Brain microvascular endothelial cell (primary cell): ENCODE results near the gene CHORDC1.
"Not testable (repeated sequence)": the region's sequence is repeated elsewhere in the genome, so short reads cannot be mapped to it uniquely, and the experiment has no call there.

Experiments used
- DNase-seq: peaks from one replicate; pipeline ENCODE4 v3.0.0-alpha.2; 2020
- H3K27ac ChIP-seq: fragments of 250-450 bp; sonication (Bioruptor Pico); 2 replicates; pipeline ENCODE4 v1.5.1; 2020; ENCODE audit warnings: mild to moderate bottlenecking, moderate library complexity
- H3K27me3 ChIP-seq: fragments of 250-450 bp; sonication (Bioruptor Pico); replicated peaks from 2 replicates; pipeline ENCODE4 v1.5.1; 2020; ENCODE audit warnings: mild to moderate bottlenecking
- H3K36me3 ChIP-seq: fragments of 250-450 bp; sonication (Bioruptor Pico); replicated peaks from 2 replicates; pipeline ENCODE4 v1.5.1; 2020; ENCODE audit warnings: mild to moderate bottlenecking
- H3K4me3 ChIP-seq: 2 replicates; pipeline ENCODE4 v1.5.1; 2011; ENCODE audit warnings: low read depth, mild to moderate bottlenecking, control low read depth, low read length, moderate library complexity
- in situ Hi-C: cut with HindIII; loops from 2 replicates; pipeline ENCODE4 v1.10.0; 2017; ENCODE audit warnings: low sequenced_read_pairs, low pct_ligation_motif_present
- TF ChIP-seq, protein P1 (sequence below): IDR thresholded peaks from 2 replicates; pipeline ENCODE4 v1.5.1; 2011; ENCODE audit warnings: low read depth, mild to moderate bottlenecking, moderate library complexity, low read length, control low read depth, inconsistent platforms; ENCODE audit errors: missing control alignments

Gene CHORDC1

GRCh38 chr11:90251599-90251998, 28.8 kb upstream of the CHORDC1 start:
- H3K4me3 ChIP-seq: no peak overlapping the region
- DNase-seq: no peak
- TF ChIP-seq, protein P1, sequence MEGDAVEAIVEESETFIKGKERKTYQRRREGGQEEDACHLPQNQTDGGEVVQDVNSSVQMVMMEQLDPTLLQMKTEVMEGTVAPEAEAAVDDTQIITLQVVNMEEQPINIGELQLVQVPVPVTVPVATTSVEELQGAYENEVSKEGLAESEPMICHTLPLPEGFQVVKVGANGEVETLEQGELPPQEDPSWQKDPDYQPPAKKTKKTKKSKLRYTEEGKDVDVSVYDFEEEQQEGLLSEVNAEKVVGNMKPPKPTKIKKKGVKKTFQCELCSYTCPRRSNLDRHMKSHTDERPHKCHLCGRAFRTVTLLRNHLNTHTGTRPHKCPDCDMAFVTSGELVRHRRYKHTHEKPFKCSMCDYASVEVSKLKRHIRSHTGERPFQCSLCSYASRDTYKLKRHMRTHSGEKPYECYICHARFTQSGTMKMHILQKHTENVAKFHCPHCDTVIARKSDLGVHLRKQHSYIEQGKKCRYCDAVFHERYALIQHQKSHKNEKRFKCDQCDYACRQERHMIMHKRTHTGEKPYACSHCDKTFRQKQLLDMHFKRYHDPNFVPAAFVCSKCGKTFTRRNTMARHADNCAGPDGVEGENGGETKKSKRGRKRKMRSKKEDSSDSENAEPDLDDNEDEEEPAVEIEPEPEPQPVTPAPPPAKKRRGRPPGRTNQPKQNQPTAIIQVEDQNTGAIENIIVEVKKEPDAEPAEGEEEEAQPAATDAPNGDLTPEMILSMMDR: no peak

GRCh38 chr11:90250970-90251369, 28.1 kb upstream of the CHORDC1 start:
- TF ChIP-seq, protein P1: no peak
- Histone ChIP-seq H3K27ac (no peak overlapping the region), H3K36me3 (no peaks in the 10 kb centered on the region), H3K27me3 (no peaks in the 10 kb centered on the region), H3K4me3 (no peak overlapping the region)
- in situ Hi-C loops: no loop called here
- DNase-seq: no peak

More at GRCh38 chr11:90251599-90251998, 28.8 kb upstream of the CHORDC1 start:
- H3K27me3 ChIP-seq: no peaks in the 10 kb centered on the region
- in situ Hi-C loops: no loop called here
- no peak overlapping the region for H3K27ac ChIP-seq
- no peaks in the 10 kb centered on the region for H3K36me3 ChIP-seq

- Histone ChIP-seq H3K36me3 (no peaks in the 10 kb centered on the region), H3K27ac (no peak overlapping the region), H3K27me3 (no peaks in the 10 kb centered on the region), H3K4me3 (no peak overlapping the region)
- in situ Hi-C loops: no loop called here
- no peak for DNase-seq
- TF ChIP-seq, protein P1: no peak
Observed at GRCh38 chr11:90246468-90246867, 23.6 kb upstream of the CHORDC1 start.

DNA sequence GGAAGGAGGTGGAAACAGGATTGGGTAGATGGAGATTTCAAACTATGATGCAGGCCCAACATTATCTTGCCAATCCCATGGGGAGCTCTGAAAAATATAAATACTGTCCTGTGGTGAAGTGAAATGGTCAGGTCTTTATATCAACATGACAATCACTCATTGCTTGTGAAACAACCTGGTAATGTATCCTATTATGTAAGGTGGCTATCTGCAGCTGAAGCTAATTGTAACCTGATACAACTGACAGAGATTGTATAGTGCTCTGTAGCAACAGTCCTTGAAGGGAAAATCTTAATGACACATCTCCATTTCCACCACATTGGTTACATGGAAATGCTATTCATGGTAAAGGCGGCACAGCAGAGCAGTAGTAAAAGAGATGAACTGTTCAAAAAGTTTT, 20.7 kb upstream of the CHORDC1 start:
- no peaks in the 10 kb centered on the region for H3K27me3 ChIP-seq
- TF ChIP-seq, protein P1: no peak
- H3K4me3 ChIP-seq: no peak overlapping the region
- in situ Hi-C loops: no loop called here
- H3K27ac ChIP-seq: no peak overlapping the region
- DNase-seq: no peak
- H3K36me3 ChIP-seq: no peaks in the 10 kb centered on the region

GRCh38 chr11:90242894-90243416, 20.1 kb upstream of the CHORDC1 start:
- Histone ChIP-seq H3K27me3 (no peaks in the 10 kb centered on the region), H3K4me3 (no peak overlapping the region), H3K27ac (no peak overlapping the region), H3K36me3 (no peaks in the 10 kb centered on the region)
- in situ Hi-C loops: no loop called here
- DNase-seq: no peak
- TF ChIP-seq, protein P1: no peak

DNA sequence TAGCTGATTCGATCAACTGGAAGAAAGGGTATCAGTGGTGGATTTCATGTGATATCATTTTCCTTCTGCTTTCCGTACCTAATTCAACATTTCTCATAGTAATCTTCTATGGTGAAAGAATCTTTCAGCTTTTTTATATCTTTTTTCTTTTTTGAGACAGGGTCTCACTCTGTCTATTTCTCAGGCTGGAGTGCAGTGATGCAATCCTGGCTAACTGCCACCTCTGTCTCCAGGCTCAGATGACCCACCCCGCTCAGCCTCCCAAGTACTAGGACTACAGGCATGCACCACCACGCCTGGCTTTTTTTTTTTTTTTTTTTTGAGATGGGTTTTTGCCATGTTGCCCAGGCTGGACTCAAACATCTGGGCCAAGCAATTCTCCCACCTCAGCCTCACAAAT, 18.6 kb upstream of the CHORDC1 start:
- in situ Hi-C loops: no loop called here
- no peak overlapping the region for H3K4me3 ChIP-seq
- TF ChIP-seq, protein P1: no peak
- no peaks in the 10 kb centered on the region for H3K36me3 ChIP-seq
- no peak overlapping the region for H3K27ac ChIP-seq
- no peak for DNase-seq
- no peaks in the 10 kb centered on the region for H3K27me3 ChIP-seq

DNA sequence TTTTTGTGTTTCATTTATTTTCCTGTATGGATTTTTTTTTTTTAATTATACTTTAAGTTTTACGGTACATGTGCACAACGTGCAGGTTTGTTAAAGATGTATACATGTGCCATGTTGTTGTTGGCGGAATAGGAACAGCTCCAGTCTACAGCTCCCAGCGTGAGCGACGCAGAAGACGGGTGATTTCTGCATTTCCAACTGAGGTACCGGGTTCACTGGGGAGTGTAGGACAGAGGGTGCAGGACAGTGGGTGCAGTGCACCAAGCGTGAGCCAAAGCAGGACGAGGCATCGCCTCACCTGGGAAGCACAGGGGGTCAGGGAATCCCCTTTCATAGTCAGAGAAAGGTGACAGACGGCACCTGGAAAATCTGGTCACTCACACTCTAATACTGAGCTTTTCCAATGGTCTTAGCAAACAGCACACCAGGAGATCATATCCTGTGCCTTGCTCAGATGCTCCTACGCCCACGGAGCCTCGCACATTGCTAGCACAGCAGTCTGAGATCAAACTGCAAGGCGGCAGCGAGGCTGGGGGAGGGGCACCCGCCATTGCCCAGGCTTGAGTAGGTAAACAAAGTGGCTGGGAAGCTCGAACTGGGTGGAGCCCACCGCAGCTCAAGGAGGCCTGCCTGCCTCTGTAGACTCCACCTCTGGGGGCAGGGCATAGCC, 17.3 kb upstream of the CHORDC1 start:
- H3K27me3 ChIP-seq, in situ Hi-C loops, H3K4me3 ChIP-seq, H3K36me3 ChIP-seq, H3K27ac ChIP-seq: not testable (repeated sequence)
- peak; percentile 27 for DNase-seq
